HFF-Myc (cell line): ENCODE data around the gene PXMP4.
"Not testable (repeated sequence)": the region's sequence is repeated elsewhere in the genome, so short reads cannot be mapped to it uniquely, and the experiment has no call there.

Experiments used
- DNase-seq: peaks from one replicate; pipeline ENCODE4 v3.0.0-alpha.2; 2011; ENCODE audit warnings: low read depth; ENCODE audit errors: extremely low read depth
- H3K4me3 ChIP-seq: replicated peaks from 2 replicates; pipeline ENCODE4 v1.5.1; 2011; ENCODE audit warnings: low read depth, mild to moderate bottlenecking, control low read depth, low read length
- TF ChIP-seq, protein P1 (sequence below): IDR thresholded peaks from 2 replicates; pipeline ENCODE4 v1.5.1; 2012; ENCODE audit warnings: mild to moderate bottlenecking, low read depth, low read length, control low read depth; ENCODE audit errors: missing control alignments

The PXMP4 gene

DNA sequence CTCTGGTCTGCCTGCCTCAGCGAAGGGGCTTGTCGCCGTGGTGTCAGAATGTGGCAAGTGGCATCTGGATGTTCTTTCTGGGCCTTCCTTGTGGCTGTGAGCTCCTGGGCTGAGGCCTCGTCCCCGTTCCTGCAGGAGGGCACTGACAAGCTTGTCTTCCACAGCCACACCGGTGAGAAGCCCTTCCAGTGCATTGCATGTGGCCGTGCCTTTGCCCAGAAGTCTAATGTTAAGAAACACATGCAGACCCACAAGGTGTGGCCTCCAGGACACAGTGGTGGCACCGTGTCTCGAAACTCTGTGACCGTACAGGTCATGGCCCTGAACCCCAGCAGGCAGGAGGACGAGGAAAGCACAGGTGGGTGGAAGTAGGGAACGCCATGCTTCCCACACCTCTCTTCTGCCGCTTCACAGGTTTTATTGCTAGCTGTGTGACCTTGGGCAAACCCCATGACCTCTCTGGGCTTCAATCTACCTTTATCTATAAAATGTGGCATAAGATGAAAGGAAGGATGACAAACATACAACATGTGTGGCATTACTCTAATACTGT lies 41.7 kb upstream of the PXMP4 start:
- DNase-seq, result no peak
- H3K4me3 ChIP-seq, result no peak overlapping the region
- TF ChIP-seq, protein P1, sequence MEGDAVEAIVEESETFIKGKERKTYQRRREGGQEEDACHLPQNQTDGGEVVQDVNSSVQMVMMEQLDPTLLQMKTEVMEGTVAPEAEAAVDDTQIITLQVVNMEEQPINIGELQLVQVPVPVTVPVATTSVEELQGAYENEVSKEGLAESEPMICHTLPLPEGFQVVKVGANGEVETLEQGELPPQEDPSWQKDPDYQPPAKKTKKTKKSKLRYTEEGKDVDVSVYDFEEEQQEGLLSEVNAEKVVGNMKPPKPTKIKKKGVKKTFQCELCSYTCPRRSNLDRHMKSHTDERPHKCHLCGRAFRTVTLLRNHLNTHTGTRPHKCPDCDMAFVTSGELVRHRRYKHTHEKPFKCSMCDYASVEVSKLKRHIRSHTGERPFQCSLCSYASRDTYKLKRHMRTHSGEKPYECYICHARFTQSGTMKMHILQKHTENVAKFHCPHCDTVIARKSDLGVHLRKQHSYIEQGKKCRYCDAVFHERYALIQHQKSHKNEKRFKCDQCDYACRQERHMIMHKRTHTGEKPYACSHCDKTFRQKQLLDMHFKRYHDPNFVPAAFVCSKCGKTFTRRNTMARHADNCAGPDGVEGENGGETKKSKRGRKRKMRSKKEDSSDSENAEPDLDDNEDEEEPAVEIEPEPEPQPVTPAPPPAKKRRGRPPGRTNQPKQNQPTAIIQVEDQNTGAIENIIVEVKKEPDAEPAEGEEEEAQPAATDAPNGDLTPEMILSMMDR, result no peak

DNA sequence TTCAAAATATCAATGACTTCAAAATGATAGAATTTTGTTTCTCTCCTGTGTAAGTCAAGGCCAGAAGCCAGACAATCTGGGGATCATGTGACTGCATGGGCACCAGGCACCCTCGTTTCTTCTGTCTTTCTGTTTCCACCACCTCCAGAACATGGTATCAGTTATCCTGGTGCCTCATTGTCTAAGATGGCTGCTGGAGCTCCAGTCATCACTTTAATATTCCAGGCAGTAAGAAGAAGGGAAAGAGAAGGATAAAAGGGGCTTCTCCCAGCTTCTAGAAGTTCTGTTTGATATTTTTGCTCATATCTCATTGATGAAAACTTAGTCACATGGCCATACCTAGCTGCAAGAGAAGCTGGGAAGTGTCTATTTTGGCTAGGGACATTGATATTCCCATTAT lies 37.3 kb upstream of the PXMP4 start:
- DNase-seq, result no peak
- TF ChIP-seq, protein P1, result no peak
- H3K4me3 ChIP-seq, result no peak overlapping the region

DNA sequence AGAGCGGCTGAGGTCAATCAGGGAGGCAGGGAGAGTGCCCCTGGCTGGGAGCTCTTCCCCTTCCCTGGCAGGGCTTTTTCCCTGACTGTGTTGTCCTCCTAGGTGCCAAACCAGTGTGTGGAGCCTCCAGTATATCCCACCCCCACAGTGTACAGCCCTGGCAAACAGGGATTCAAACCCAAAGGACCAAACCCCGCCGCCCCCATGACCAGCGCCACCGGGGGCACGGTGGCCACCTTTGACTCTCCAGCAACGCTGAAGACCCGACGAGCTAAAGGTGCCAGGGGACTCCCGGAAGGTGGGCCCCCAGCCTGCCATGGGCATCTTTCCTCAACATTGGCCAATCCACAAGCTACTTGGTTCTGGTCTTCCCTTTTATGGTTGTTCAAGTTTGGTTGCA lies 36.9 kb upstream of the PXMP4 start:
- H3K4me3 ChIP-seq, result no peak overlapping the region
- TF ChIP-seq, protein P1, result no peak
- DNase-seq, result no peak

DNA sequence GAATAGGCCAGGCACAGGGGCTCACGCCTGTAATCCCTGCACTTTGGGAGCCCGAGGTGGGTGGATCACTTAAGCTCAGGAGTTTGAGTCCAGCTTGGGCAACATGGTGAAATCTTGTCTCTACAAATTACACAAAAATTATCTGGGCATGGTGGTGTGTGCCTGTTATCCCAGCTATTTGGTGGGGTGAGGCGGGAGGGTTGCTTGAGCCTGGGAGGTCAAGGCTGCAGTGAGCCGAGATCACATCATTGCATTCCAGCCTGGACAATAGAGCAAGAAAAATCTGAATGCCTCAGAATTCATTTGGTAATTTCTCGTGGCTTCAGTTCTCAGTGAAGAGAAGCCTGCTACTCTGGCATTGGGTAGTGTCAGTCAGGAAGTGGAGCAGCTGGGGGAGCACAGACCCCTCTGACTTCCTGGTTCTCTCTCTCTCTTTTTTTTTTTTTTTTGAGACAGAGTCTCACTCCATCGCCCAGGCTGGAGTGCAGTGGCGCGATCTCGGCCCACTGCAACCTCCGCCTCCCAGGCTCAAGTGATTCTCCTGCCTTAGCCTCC lies 35.9 kb upstream of the PXMP4 start:
- DNase-seq, H3K4me3 ChIP-seq: not testable (repeated sequence)

DNA sequence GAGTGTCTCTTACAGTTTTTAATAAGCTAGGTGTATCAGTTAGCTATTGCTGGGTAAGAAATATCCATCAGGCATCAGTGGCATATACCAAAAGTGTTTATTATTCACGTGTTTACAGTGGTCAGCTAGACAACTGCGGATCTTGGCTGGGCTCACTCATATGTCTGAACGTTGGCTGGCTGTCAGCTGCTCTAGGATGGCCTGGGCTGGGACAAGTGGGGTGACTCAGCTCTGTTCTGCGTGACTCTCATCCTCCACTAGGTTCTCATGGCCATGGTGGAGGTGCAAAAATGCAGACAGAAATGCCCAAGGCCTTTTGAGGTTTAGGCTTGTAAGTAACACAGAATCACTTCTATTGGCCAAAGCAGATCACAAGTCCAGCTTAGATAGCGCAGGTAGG lies 33.7 kb upstream of the PXMP4 start:
- no peak overlapping the region for H3K4me3 ChIP-seq
- no peak for DNase-seq
- TF ChIP-seq, protein P1, result no peak

DNA sequence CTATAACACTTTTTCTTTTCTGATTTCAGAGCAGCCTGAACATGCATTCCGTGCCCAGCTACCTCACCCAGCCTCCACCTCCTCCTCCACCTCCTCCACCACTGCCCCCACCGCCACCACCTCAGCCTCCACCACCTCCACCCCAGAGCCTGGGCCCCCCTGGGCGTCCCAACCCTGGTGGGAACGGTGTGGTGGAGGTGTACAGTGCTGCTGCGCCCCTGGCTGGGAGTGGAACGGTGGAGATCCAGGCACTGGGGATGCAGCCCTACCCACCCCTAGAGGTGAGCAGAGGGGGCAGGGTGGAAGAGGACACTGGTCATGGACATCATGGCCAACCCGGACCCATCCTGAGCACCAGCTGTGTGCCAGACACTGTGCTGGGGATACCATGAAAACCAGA lies 33.0 kb upstream of the PXMP4 start:
- no peak overlapping the region for H3K4me3 ChIP-seq
- no peak for DNase-seq
- TF ChIP-seq, protein P1, result no peak

DNA sequence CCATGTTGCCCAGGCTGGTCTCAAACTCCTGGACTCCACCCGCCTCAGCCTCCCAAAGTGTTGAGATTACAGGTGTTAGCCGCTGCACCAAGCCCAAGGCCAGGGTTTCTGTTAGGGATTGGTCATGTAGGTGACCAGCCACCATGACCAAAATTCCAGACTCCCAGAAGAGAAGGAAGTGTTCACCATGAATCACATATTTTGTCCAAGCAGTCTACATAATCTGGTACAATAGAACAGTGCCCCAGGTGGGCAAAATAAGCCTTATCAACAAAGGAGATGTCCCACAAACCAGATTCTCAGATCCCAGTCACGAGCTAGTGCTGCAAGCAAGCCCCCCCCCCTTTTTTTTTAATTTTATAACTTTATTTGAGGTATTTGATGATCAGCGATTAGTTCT lies 31.7 kb upstream of the PXMP4 start:
- TF ChIP-seq, protein P1, result no peak
- no peak overlapping the region for H3K4me3 ChIP-seq
- no peak for DNase-seq
